ENCODE measurements around the gene RPS5.
"Not testable (repeated sequence)": the region's sequence is repeated elsewhere in the genome, so short reads cannot be mapped to it uniquely, and the experiment has no call there.

Gene RPS5

DNA sequence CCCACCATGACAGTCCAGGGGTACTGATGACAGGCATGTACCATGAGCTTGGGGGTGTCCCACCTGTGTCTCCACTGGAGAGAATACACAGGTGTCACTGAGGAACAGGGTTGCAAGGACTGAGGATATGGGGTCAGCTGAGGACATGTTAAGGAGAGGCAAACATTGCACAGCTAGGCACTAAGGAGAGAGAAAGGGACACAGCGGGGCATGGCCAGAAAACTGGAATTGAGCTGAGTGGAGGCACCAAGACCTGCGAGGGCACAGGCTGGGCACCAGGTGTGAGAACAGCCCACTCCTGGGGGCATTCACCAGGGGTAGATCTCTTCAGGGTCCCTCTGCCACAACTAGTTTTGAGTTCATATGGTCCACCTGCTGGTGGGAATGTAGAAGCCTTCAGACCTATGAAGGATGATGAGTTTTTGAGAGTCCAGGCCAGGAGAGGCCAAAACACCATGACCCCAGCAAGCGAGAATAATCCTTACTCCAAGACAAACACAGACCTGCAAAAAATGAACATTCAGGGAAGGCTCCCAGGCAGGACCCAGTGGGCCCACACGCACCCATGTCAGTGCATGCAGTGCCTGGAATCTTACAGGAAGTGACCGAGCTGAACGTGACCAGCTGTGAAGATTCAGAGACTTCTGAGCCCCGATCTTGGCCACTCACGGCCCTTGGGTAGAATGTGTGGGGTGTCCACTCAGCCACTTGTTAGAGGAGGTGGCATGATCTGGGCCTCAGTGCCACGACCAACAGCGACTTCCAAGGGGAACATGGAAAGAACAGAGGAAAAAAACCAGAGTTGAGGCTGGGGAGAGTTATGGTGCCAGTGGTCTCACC, 20.0 kb downstream of the RPS5 start:
- DNase-seq (ENCODE audit: low read depth in 2 of 2) = no peak

DNA sequence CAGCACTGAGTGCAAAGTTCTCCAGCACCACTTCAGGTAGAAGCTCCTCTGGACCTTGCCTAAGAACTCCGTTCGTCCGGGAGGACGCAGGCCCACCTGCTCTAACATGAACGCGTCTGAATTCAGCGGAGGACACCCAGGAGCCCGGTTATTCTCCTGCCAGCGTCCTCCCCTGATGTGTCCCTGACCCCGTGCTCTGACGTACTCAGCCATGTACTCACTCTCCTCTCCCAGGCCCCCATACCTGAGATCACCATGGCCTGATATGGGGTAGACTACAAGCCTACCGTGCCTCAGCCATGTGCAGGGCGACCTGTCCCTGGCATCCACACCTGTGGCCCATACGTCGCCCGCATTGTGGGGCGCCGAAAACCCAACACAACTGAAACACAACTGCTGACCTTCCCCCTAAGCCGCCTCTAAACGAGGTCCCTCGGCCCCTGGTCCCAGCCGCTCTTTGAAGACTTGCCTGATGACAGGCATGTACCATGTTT, 20.6 kb downstream of the RPS5 start:
- no peak for DNase-seq (ENCODE audit: low read depth in 2 of 2)

DNA sequence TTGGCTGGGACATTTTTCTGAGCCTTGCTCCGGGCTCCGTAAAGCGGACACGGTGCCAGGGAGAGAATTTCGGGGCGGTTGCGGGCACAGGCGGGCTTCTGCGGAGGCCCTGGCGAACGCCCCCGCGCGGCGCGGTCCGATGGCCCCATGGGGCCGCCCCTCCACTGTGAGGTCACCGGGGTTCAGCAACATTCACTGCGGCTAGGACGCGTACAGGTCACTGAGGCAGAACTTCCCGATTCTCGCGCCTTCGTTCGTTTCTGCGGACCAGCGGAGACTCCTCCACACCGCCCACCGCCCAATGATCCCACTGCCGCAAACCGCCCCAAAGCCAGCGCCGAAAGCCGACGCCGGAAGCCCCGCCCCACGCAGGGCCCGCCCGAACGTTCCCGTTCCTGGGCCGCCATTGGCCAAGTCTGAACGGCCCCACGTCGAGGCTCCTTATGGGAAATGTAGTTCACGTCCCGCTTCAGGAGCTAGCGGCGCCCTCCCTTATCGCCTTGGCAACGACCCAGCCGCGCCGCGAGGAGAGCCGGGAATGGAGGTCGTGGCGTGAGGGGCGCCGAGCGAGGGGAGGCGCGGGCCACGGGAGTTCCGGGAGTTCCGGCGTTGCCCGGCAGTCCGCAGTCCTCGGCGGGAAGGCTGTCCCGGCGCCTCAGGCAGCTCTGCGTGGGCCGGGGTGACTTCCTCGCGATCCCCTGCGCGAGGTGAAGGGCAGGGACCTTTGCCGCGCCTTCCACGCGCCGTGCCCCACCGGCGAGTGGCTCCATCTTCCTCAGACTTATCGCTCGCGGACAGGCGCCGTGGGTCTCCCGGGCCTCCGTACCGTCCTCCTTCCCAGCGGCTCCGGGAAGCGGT, 21.3 kb downstream of the RPS5 start, which contains the start of gene ZNF584:
TSS of gene ZNF584 (plus strand) at position 498 of the 858 bp plus-strand sequence. CDS start 499 bp downstream, outside the sequence.
- DNase-seq (ENCODE audit: low read depth in 2 of 2) = peak; percentile 90 to 92

DNA sequence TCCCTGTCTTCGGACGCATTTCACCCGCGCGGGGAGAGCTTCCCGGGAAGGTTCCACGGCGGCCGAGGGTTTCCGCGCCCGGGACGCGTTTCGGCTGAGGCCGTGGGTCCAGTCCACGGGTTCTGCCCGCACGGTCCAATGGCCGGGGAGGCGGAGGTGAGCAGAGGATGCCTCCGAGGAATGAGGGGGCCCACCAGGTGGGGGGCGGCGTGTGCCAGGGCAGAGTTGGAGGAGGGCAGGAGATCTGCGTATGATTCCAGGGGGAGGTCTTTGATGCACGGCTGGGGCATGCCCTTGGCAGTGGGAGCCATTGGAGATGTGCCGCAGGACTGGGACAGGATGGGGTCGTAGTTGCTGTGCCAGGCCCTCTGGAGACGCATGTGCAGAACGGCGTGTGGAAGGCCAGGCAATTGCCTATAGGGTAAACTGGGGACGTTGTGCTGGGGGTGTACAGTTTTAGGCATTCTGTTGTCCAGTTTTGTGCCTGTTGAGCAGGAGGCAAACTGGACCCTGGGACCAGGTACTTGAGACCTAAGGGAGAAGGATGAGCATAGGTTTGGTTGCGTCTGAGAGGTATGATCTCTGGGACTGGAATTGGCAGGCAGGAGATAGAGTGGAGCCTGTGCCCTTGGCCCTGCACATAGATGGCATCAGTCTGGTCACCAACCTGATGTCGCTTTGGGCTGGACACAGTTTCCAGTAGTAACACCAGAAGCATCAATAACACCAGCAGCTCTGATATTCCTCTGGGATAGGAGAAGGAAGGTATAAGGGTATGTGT, 22.1 kb downstream of the RPS5 start:
- no peak for DNase-seq (ENCODE audit: low read depth in 2 of 2)

DNA sequence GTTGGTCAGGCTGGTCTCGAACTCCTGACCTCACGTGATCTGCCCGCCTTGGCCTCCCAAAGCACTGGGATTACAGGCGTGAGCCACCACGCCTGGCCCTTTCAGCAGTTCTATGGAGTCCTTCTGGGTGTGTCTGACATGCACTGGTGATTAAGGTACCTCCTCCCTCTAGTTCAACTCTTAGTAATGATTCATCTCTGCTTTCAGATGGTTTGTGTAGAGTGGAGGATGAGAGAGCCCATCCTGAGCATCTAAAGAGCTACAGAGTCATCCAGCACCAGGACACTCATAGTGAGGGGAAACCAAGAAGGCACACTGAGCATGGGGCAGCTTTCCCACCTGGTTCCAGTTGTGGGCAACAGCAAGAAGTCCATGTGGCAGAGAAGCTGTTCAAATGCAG, 29.5 kb downstream of the RPS5 start:
- no peak for DNase-seq (ENCODE audit: low read depth in 2 of 2)

DNA sequence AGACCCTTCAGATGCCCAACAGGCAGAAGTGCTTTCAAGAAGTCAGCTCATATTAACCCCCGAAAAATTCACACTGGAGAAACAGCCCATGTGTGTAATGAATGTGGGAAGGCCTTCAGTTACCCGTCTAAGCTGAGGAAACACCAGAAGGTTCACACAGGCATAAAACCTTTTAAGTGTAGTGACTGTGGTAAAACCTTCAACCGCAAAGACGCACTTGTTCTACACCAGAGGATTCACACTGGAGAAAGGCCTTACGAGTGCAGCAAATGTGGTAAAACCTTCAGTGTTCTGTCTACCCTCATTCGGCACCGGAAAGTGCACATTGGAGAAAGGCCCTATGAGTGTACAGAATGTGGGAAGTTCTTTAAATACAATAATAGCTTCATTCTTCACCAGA, 30.0 kb downstream of the RPS5 start:
- DNase-seq (ENCODE audit: low read depth in 2 of 2) = no peak

DNA sequence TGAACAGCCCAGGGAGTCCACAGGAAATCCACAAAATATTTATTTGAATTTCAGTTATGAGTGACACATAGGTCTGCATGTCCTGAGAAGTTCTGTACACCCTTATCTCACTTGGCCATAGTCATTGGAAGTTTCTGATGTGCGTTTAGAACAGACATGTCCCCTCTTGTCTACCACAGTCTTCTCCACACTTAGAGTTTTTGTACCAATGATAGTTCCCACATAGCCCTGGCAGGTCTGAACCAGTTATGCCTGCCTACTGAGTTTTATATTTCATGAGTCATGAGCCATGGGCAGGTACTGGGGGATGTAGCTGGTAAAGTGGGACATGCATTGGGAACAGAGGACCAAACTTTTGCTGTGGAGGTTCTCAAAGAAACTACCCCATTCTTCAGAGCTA, 41.5 kb downstream of the RPS5 start:
- DNase-seq (ENCODE audit: low read depth in 2 of 2) = no peak

DNA sequence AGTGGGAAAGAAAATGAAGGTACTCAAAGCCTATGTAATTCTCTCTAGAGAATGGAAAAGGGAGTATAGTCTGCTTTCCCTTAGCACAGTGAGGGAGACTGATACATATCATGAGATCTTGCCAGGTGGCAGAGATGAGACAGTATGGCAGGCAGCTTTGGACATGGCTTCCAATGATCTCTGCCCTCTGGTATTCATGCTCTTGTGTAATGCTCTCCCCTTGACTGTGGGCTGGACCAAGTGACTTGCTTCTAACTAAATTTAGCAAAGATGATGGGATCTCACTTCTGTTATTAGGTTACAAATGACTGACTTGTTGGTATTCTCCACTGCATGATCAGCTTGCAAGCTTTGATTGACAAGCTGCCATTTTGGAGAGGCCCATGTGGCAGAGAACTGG, 42.7 kb downstream of the RPS5 start:
- no peak for DNase-seq (ENCODE audit: low read depth in 2 of 2)

DNA sequence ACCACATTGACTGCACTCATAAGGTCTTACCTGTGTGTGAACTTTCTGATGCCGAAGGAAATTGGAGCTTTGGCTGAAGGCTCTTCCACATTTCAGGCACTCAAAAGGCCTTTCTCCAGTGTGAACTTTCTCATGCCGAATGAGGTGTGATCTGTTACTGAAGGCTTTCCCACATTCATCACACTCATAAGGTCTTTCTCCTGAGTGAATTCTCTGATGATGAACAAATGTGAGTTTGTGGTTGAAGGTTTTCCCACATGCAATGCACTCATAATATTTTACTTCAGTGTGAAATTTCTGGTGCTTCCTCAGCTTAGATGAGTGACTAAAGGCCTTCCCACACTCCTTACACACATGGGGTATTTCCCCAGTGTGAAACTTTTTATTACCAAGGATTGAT, 47.1 kb downstream of the RPS5 start:
- no peak for DNase-seq (ENCODE audit: low read depth in 2 of 2)

DNA sequence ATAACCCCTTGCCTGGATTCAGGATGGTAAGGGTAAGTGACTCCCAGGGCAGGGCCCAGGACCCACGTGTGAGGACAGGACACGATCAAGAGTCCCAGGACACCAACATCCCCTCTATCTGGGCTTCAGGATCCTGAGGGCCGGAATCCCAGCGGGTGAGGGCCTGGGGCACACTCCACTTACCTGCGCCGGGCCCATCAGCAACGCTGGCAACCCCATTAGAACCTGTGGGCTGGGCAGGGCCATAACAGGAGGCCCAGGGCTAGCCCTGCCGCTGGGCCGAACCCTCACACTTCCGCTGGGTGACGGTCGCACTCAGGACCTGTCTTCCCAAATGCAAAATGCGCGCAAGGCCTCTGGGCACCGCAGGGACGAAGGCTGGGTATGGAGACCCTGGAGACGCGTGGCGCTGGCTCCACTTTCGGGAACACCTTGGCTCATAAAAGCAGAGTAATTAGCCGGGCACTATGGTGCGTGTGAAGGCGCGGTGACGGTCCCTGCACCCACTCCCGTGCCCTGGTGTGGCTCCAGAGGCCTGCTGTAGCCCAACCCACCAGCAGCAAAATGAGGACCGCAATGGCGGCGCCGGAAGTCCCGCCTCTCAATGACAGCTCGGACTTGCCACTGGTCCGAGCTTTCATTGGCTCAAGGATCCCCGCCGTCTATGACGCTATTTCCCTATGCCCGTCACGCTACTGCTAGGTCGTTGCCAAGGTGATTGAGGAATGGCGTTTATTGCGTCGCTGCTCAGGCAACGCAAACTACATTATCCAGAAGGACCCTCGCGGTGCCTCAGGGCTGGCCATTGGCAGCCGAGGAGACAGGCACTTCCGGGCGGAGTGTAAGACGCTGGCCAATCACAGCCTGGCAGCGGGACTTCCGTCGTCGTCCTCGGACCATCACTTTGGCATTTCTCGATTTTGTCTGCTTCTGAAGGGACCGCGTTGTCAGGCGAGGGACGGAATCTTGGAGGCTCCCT, 52.8 kb downstream of the RPS5 start, which contains the start of gene ZNF132:
TSS of gene ZNF132 (minus strand) at position 578 of the 979 bp plus-strand sequence. CDS start at position 246, 332 bp downstream.
- DNase-seq (ENCODE audit: low read depth in 2 of 2) = peak; percentile 88 to 93

DNA sequence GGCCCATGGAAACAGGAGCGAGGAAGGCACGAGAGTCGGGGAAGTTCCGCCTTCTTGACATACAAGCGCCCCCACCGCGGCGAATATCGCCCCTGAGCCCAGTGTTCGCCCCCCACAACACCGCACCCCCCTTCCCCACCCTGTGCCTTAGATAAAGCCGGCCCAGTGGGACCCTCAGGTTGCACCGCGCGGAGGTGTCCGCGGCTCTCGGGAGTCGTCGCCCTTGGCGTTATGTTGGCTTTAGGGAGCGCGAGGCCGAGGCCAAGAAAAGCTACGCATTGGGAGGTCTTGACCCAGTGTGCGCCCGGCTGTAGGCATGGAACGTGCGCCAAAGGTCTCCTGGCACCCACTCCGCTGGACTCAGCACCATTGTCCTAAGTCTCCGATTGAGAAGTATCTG, 53.5 kb downstream of the RPS5 start:
- no peak for DNase-seq (ENCODE audit: low read depth in 2 of 2)

DNA sequence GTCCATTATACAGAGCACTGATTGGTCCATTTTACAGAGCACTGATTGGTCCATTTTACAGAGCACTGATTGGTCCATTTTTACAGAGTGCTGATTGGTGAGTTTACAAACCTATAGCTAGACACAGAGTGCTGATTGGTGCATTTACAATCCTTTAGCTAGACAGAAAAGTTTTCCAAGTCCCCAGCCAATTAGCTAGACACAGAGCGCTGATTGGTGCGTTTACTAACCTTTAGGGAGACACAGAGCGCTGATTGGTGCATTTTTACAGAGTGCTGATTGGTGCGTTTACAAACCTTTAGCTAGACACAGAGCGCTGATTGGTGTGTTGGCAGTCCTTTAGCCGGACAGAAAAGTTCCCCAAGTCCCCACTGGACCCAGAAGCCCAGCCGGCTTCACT, 55.9 kb downstream of the RPS5 start:
- not testable (repeated sequence) for DNase-seq (ENCODE audit: low read depth in 2 of 2)

Measured in activated CD8-positive, alpha-beta memory T cell treated with anti-CD3 and anti-CD28 coated beads for 4 hours (primary cell).